Hepatocyte (in vitro differentiated cells): ENCODE results near the gene ZNF550. TPM values are rescaled to one million over a fixed set of nuclear protein-coding genes. Genes with fewer than 3 reads are reported as not detected.

Experiments used
- DNase-seq: peaks from one replicate; pipeline ENCODE4 v3.0.0-alpha.2; 2016; ENCODE audit warnings: low spot score
- H2AFZ ChIP-seq: fragments of 200-600 bp; sonication (generic); 2 replicates; pipeline ENCODE4 v1.6.0; 2016; ENCODE audit warnings: antibody characterized with exemption, mild to moderate bottlenecking
- H3K27ac ChIP-seq: fragments of 200-600 bp; sonication (generic); 2 replicates; pipeline ENCODE4 v1.5.1; 2016; ENCODE audit warnings: mild to moderate bottlenecking
- H3K27me3 ChIP-seq: fragments of 200-600 bp; sonication (generic); 2 replicates; pipeline ENCODE4 v1.6.1; 2016
- H3K36me3 ChIP-seq: fragments of 200-600 bp; sonication (generic); replicated peaks from 2 replicates; pipeline ENCODE4 v1.5.1; 2016; ENCODE audit warnings: low read depth; ENCODE audit not compliant: insufficient read depth
- H3K4me1 ChIP-seq: fragments of 200-600 bp; sonication (generic); 2 replicates; pipeline ENCODE4 v1.5.1; 2016; ENCODE audit warnings: mild to moderate bottlenecking, moderate library complexity; ENCODE audit not compliant: insufficient read depth
- H3K4me2 ChIP-seq: fragments of 200-600 bp; sonication (generic); 2 replicates; pipeline ENCODE4 v1.6.0; 2016
- H3K4me3 ChIP-seq: fragments of 200-600 bp; sonication (generic); 2 replicates; pipeline ENCODE4 v1.5.1; 2016; ENCODE audit warnings: mild to moderate bottlenecking
- H3K79me2 ChIP-seq: fragments of 200-600 bp; sonication (generic); 2 replicates; pipeline ENCODE4 v1.6.0; 2017; ENCODE audit warnings: mild to moderate bottlenecking
- H3K9me2 ChIP-seq: fragments of 200-600 bp; sonication (generic); replicated peaks from 2 replicates; pipeline ENCODE4 v1.6.0; 2017; ENCODE audit warnings: mild to moderate bottlenecking; ENCODE audit not compliant: insufficient read depth
- H3K9me3 ChIP-seq: fragments of 200-600 bp; sonication (generic); 2 replicates; pipeline ENCODE4 v1.5.1; 2016; ENCODE audit warnings: low read depth, mild to moderate bottlenecking
- H4K20me1 ChIP-seq: fragments of 200-600 bp; sonication (generic); 2 replicates; pipeline ENCODE4 v1.6.0; 2016; ENCODE audit warnings: mild to moderate bottlenecking; ENCODE audit not compliant: insufficient read depth, poor library complexity, severe bottlenecking
- EZH2 ChIP-seq: fragments of 200-600 bp; sonication (generic); IDR thresholded peaks from 2 replicates; pipeline ENCODE4 v1.6.1; 2016; ENCODE audit warnings: antibody characterized with exemption, mild to moderate bottlenecking, borderline replicate concordance
- EZH2phosphoT487 ChIP-seq: fragments of 200-600 bp; sonication (generic); IDR thresholded peaks from one replicate; pipeline ENCODE4 v1.6.1; 2018; ENCODE audit warnings: antibody characterized with exemption, mild to moderate bottlenecking, low read depth, moderate library complexity; ENCODE audit not compliant: unreplicated experiment, severe bottlenecking
- WGBS: methylation state at CpG from one replicate; pipeline ENCODE4 v1.1.6; 2016; ENCODE audit warnings: low lambda C conversion rate; ENCODE audit errors: missing lambda C conversion rate; 5-methylcytosine and 5-hydroxymethylcytosine counted together
- polyA plus RNA-seq: library from polyadenylated mRNA; unstranded; fragments of >200 nt; fragmentation: Nextera tagmentation; extraction: Ambion mirVana; gene quantifications from 2 replicates; pipeline ENCODE4 v1.2.1, GENCODE V29; 2016
- total RNA-seq: library from RNA; depleted of rRNA; stranded (reverse); fragments of >200 nt; gene quantifications from 2 replicates; pipeline ENCODE4 v1.2.3, GENCODE V29; 2014
- TF ChIP-seq, protein P1 (sequence below): fragments of 200-600 bp; sonication (generic); IDR thresholded peaks from 2 replicates; pipeline ENCODE4 v1.5.1; 2016; ENCODE audit warnings: antibody characterized with exemption, mild to moderate bottlenecking; ENCODE audit not compliant: poor library complexity

Gene ZNF550
- total and polyA plus RNA-seq, 2 experiments from 2014 or later: 5.2 to 5.9 TPM

DNA sequence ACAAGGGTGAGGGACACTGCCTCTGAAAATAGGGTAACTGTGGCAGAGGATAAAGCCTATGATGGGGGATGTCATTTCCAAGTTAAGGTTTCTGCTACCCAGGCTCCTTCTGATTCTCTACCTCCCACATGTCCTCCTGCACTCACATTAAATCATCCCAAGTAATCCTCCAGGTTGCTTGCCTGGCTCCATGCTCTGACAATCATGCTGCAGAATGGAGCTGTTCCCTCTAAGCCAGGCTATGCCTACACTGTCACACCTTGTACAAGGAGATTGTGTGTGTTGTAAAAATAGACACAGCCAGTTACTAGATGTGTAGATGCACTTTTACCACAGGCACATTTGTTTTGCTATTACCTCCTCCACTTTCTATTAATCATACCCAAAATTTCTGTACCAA is 11.0 kb upstream of the ZNF550 start:
- H3K36me3 ChIP-seq: peaks cover 21% of the 10 kb centered on the region
- no peaks in the 10 kb centered on the region for H3K79me2 ChIP-seq
- H3K4me3 ChIP-seq: no peak overlapping the region
- no peak overlapping the region for H3K27ac ChIP-seq
- H3K9me3 ChIP-seq: peaks cover 40% of the 10 kb centered on the region
- H3K4me1 ChIP-seq: no peaks in the 10 kb centered on the region
- H3K27me3 ChIP-seq: no peaks in the 10 kb centered on the region
- no peak for DNase-seq
- no peaks in the 10 kb centered on the region for H3K9me2 ChIP-seq
- TF ChIP-seq, protein P1, sequence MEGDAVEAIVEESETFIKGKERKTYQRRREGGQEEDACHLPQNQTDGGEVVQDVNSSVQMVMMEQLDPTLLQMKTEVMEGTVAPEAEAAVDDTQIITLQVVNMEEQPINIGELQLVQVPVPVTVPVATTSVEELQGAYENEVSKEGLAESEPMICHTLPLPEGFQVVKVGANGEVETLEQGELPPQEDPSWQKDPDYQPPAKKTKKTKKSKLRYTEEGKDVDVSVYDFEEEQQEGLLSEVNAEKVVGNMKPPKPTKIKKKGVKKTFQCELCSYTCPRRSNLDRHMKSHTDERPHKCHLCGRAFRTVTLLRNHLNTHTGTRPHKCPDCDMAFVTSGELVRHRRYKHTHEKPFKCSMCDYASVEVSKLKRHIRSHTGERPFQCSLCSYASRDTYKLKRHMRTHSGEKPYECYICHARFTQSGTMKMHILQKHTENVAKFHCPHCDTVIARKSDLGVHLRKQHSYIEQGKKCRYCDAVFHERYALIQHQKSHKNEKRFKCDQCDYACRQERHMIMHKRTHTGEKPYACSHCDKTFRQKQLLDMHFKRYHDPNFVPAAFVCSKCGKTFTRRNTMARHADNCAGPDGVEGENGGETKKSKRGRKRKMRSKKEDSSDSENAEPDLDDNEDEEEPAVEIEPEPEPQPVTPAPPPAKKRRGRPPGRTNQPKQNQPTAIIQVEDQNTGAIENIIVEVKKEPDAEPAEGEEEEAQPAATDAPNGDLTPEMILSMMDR: no peak
- TF ChIP-seq EZH2 (no peak), EZH2phosphoT487 (no peak)
- no peak overlapping the region for H2AFZ ChIP-seq
- H3K4me2 ChIP-seq: no peak overlapping the region
- H4K20me1 ChIP-seq: no peaks in the 10 kb centered on the region

- H3K4me3 ChIP-seq: no peak overlapping the region
- 64% methylated on average over 7 of the region's 7 CpGs for WGBS
- H3K27ac ChIP-seq: no peak overlapping the region
- peaks cover 27% of the 10 kb centered on the region for H3K9me3 ChIP-seq
- H2AFZ ChIP-seq: no peak overlapping the region
- H3K79me2 ChIP-seq: no peaks in the 10 kb centered on the region
- DNase-seq: peak; percentile 16
- H3K27me3 ChIP-seq: no peaks in the 10 kb centered on the region
- H3K9me2 ChIP-seq: no peaks in the 10 kb centered on the region
- TF ChIP-seq, protein P1: no peak
- TF ChIP-seq EZH2phosphoT487: no peak
- TF ChIP-seq EZH2: no peak
- H3K4me2 ChIP-seq: no peak overlapping the region
- H3K36me3 ChIP-seq: peaks cover under 1% of the 10 kb centered on the region
- no peaks in the 10 kb centered on the region for H3K4me1 ChIP-seq
- no peaks in the 10 kb centered on the region for H4K20me1 ChIP-seq
Observed at GRCh38 chr19:57566396-57567265, 7.0 kb upstream of the ZNF550 start.

GRCh38 chr19:57563547-57563946 is 3.9 kb upstream of the ZNF550 start:
- Histone ChIP-seq H3K9me3 (peaks cover 22% of the 10 kb centered on the region), H3K27ac (no peak overlapping the region), H3K79me2 (peaks cover 10% of the 10 kb centered on the region), H3K4me1 (peaks cover 4% of the 10 kb centered on the region), H3K36me3 (no peaks in the 10 kb centered on the region), H2AFZ (no peak overlapping the region), H4K20me1 (no peaks in the 10 kb centered on the region), H3K4me2 (no peak overlapping the region), H3K9me2 (no peaks in the 10 kb centered on the region), H3K4me3 (no peak overlapping the region), H3K27me3 (no peaks in the 10 kb centered on the region)
- DNase-seq: no peak
- 64% methylated on average over 1 of the region's 1 CpG for WGBS
- TF ChIP-seq EZH2phosphoT487 (no peak), EZH2 (no peak)
- TF ChIP-seq, protein P1: no peak
